Ascending aorta (tissue), 2 donors: ENCODE measurements around the gene CDHR5. TPM values are rescaled to one million over a fixed set of nuclear protein-coding genes. Genes with fewer than 3 reads are reported as not detected.

Experiments used
- DNase-seq, 2 donors: peaks; one replicate each; pipeline ENCODE4 v3.0.0-alpha.2; 2019; ENCODE audit warnings: low spot score in 2 of 2
- H3K27ac ChIP-seq, 2 donors: fragments of 200-600 bp; sonication (generic); one replicate each; pipeline ENCODE4 v1.5.1; 2016 to 2017; ENCODE audit warnings: mild to moderate bottlenecking in 1 of 2
- H3K27me3 ChIP-seq: fragments of 200-600 bp; sonication (generic); one replicate; pipeline ENCODE4 v1.5.1; 2017
- H3K36me3 ChIP-seq, 2 donors: fragments of 200-600 bp; sonication (generic); one replicate each; pipeline ENCODE4 v1.5.1; 2016
- H3K4me1 ChIP-seq, 2 donors: fragments of 200-600 bp; sonication (generic); one replicate each; pipeline ENCODE4 v1.5.1; 2016 to 2017; ENCODE audit warnings: mild to moderate bottlenecking in 1 of 2
- H3K4me3 ChIP-seq, 2 donors: fragments of 200-600 bp; sonication (generic); one replicate each; pipeline ENCODE4 v1.5.1; 2016 to 2017; ENCODE audit warnings: mild to moderate bottlenecking in 1 of 2
- H3K9me3 ChIP-seq, 2 donors: fragments of 200-600 bp; sonication (generic); one replicate each; pipeline ENCODE4 v1.5.1; 2016
- CTCF ChIP-seq, 3 experiments: fragments of 200-600 bp in 2 of 3; fragments of 450-650 bp in 1 of 3; sonication (generic) in 2 of 3; IDR thresholded peaks; one replicate each; pipeline ENCODE4 v1.5.1; 2016 to 2019; ENCODE audit warnings: antibody characterized with exemption in 3 of 3, mild to moderate bottlenecking in 1 of 3, moderate library complexity in 1 of 3
- intact Hi-C: fragments of 100-400 bp; cut with DNase I; formaldehyde crosslinking; loops from one replicate; pipeline ENCODE4 v1.15.1; 2023
- total RNA-seq: library from RNA; depleted of rRNA; stranded (reverse); fragments of >200 nt; gene quantifications from one replicate; pipeline ENCODE4 v1.1.0, GENCODE V29; 2016

Gene CDHR5
- total RNA-seq, 1 donor from 2014 or later, result 5.0 TPM

- intact Hi-C loops, result no loop called here
- peaks cover 88 to 90% of the 10 kb centered on the region in 2 donors for H3K36me3 ChIP-seq
- no peak overlapping the region for H3K4me3 ChIP-seq
- no peaks in the 10 kb centered on the region for H3K27me3 ChIP-seq
- no peaks in the 10 kb centered on the region for H3K9me3 ChIP-seq
- no peak for DNase-seq
- TF ChIP-seq CTCF (IDR thresholded peaks at IDR 0.05), result no peak
- no peaks in the 10 kb centered on the region for H3K4me1 ChIP-seq
- H3K27ac ChIP-seq, result no peak overlapping the region
These were observed 31.8 kb downstream of the CDHR5 start for GRCh38 chr11:592918-593317.

- H3K9me3 ChIP-seq, result no peaks in the 10 kb centered on the region
- intact Hi-C loops, result no loop called here
- no peak overlapping the region for H3K4me3 ChIP-seq
- no peaks in the 10 kb centered on the region for H3K4me1 ChIP-seq
- TF ChIP-seq CTCF (IDR thresholded peaks at IDR 0.05), result no peak
- H3K27me3 ChIP-seq, result no peaks in the 10 kb centered on the region
- no peak overlapping the region for H3K27ac ChIP-seq
- DNase-seq, result no peak
- H3K36me3 ChIP-seq, result peaks cover 88 to 90% of the 10 kb centered on the region in 2 donors
These were observed 32.3 kb downstream of the CDHR5 start for GRCh38 chr11:592501-592900.

GRCh38 chr11:590997-591396 lies 33.8 kb downstream of the CDHR5 start:
- intact Hi-C loops, result no loop called here
- H3K27me3 ChIP-seq, result no peaks in the 10 kb centered on the region
- no peaks in the 10 kb centered on the region for H3K9me3 ChIP-seq
- H3K36me3 ChIP-seq, result peaks cover 85 to 88% of the 10 kb centered on the region in 2 donors
- no peak overlapping the region for H3K27ac ChIP-seq
- no peaks in the 10 kb centered on the region for H3K4me1 ChIP-seq
- H3K4me3 ChIP-seq, result no peak overlapping the region
- DNase-seq, result no peak
- no peak for TF ChIP-seq CTCF (IDR thresholded peaks at IDR 0.05)

GRCh38 chr11:589798-590197 lies 35.0 kb downstream of the CDHR5 start:
- Histone ChIP-seq H3K27me3 (no peaks in the 10 kb centered on the region), H3K36me3 (peaks cover 73 to 80% of the 10 kb centered on the region in 2 donors), H3K9me3 (no peaks in the 10 kb centered on the region), H3K4me3 (no peak overlapping the region), H3K27ac (no peak overlapping the region), H3K4me1 (no peaks in the 10 kb centered on the region)
- DNase-seq, result no peak
- intact Hi-C loops, result no loop called here
- TF ChIP-seq CTCF (IDR thresholded peaks at IDR 0.05), result no peak

GRCh38 chr11:587978-588380 lies 36.8 kb downstream of the CDHR5 start:
- TF ChIP-seq CTCF (IDR thresholded peaks at IDR 0.05), result no peak
- H3K4me3 ChIP-seq, result no peak overlapping the region
- no peaks in the 10 kb centered on the region for H3K9me3 ChIP-seq
- no peaks in the 10 kb centered on the region for H3K4me1 ChIP-seq
- peak; percentile 53 to 77 for DNase-seq
- intact Hi-C loops, result no loop called here
- H3K36me3 ChIP-seq, result peaks cover 73 to 77% of the 10 kb centered on the region in 2 donors
- no peaks in the 10 kb centered on the region for H3K27me3 ChIP-seq
- H3K27ac ChIP-seq, result peak overlapping the region in 1 of 2 donors; percentile 18

- no peak for DNase-seq
- no peaks in the 10 kb centered on the region for H3K27me3 ChIP-seq
- no peak for TF ChIP-seq CTCF (IDR thresholded peaks at IDR 0.05)
- peaks cover 73 to 77% of the 10 kb centered on the region in 2 donors for H3K36me3 ChIP-seq
- H3K27ac ChIP-seq, result no peak overlapping the region
- H3K4me3 ChIP-seq, result no peak overlapping the region
- no peaks in the 10 kb centered on the region for H3K9me3 ChIP-seq
- no peaks in the 10 kb centered on the region for H3K4me1 ChIP-seq
- intact Hi-C loops, result no loop called here
These were observed 37.2 kb downstream of the CDHR5 start for GRCh38 chr11:587546-587945.
